Left colon (tissue), 2 donors: ENCODE measurements around the gene CCDC197. TPM values are rescaled to one million over a fixed set of nuclear protein-coding genes. Genes with fewer than 3 reads are reported as not detected.
A peak's percentile ranks its signal among the peaks of the same experiment; 100 is the strongest.

Experiments
- ATAC-seq: fragments of 200-7000 bp; cut with Tn5 transposase; one replicate; pipeline ENCODE4 v1.9.1; 2020; ENCODE audit warnings: mild to moderate bottlenecking, moderate library complexity
- DNase-seq, 2 donors: peaks; one replicate each; pipeline ENCODE4 v3.0.0-alpha.2; 2020
- intact Hi-C, 2 donors: fragments of 100-400 bp; cut with DNase I in 1 of 2; cut with micrococcal nuclease in 1 of 2; formaldehyde crosslinking; loops; one replicate each; pipeline versions ENCODE4 v1.11.2 to v1.14.0; 2022; cut with DNase I, micrococcal nuclease
- long read RNA-seq: library from polyadenylated mRNA; unstranded; transcript quantifications from one replicate; pipeline ENCODE4 v2.0.0, GENCODE V29; 2021
- total RNA-seq, 2 donors: library from RNA; stranded (reverse); fragmentation: NEBNext Ultra II Directional; extraction: Animal tissue kit (Norgen Biotek cat#: 25700); gene quantifications; one replicate each; pipeline ENCODE4 v1.2.1, GENCODE V29; 2021
- donor health status: DM: no; HTN: no; CAD: no.
- donor health status: DM: yes; HTN: yes; CAD: no.

The CCDC197 gene
- not detected for total RNA-seq
- long read RNA-seq: 0 reads

DNA sequence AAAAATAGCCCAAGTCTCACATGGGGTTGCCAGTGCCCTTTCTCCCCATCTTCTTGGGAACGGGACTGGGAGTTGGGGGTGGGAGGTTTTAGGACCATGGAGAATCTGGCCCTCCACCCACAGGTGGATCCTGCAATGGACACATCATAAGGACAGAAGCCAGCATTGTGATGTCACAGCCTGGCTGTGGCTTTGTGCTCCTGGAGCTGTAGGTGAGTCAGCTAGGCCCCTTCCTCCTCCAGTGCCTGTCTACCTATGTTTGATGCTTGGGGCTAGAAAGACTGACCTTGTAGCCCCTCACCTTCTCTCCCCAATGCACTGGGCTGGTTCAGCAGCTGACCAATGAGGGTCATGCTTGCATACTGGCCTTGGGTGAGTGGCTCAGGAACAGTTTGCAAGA lies at the start of gene CCDC197:
Gene CCDC197 (plus strand): TSS at position 220 of the 400 bp plus-strand sequence. CDS start 831 bp downstream, outside the sequence.
- ATAC-seq (no peak), DNase-seq (no peak)
- intact Hi-C loops: no loop called here

- ATAC-seq (no peak), DNase-seq (no peak)
- intact Hi-C loops: loop anchor here in 1 of 2 donors (10.0 kb wide), 1 partner anchor 55 kb away; no protein-coding TSS in a partner anchor
Observed at GRCh38 chr14:93949511-93950075, 47.5 kb upstream of the CCDC197 start.

DNA sequence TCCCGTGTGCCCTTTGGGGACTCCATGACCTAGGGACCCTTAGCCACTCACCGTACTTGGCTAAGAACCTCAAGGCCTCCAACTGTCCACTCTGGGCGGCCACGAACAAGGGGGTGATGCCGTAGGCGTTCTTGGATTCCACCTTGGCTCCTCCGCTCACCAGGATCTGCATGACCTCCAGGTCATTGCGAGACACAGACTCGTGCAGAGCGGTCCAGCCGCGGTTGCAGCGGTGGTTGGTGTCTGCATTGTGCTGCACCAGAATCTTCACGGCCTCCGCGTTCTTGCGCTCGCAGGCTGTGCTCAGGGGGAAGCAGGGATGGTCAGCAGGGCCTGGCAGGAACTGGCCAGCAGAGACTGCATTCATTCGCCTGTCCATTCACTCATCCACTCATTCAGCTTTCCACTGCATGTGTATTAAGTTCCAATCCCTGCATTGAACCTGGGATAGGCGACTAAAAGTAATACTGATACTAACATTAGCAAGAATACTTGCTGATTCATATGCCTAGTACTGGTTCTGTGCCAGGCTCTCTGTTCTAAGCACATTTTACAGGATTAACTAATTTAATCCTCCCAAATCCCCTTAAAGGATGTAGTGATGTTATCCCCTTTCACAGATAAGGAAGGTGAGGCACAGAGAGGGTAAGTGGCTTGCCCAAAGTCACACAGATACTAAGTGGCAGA lies 46.0 kb upstream of the CCDC197 start:
- intact Hi-C loops: no loop called here

DNA sequence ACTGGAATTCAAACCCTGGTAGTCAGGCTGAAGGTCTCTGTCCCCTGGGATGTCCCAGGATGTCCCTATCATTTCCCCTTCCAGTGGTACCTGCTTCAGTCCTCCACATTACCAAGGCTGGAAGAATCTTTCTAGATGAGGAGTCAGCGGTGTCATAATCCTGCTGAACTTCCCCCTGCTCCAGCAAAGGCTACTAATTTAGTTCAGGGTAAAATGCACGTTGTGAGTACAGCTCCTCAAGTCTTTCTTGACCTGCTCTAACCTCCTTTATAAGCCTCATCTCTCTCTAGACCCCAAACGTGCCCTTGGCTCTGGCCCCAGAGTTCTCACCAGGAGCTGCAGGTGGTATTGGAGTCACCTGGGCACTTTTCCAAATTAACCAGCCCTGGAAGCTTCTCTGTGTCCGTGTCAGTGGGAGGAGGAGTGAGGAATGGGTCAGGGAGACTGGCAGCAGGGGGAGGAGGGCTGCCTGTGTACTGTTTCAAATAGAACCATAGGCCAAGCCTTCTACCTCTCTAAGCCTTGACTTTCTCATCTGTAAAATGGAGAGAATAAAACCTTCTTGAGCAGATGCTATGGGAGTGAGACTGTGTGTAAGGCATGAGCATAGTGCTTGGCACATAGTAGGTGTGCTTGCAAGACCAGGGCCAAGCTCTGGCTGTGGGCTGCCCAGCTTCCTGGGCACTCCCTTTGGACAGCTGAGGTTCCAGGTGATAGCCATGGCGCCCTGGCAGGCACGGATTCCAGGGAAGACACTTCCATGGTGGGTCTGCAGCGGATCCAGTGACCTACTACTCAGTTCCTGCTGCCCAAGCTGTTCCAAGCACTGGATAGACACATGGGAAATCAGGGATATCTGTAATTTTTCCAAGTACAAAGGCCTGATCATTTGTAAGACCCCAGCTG lies 45.2 kb upstream of the CCDC197 start:
- DNase-seq (no peak), ATAC-seq (no peak)
- intact Hi-C loops: no loop called here

More for the DNA sequence above, 46.0 kb upstream of the CCDC197 start:
- DNase-seq (no peak), ATAC-seq (no peak)

DNA sequence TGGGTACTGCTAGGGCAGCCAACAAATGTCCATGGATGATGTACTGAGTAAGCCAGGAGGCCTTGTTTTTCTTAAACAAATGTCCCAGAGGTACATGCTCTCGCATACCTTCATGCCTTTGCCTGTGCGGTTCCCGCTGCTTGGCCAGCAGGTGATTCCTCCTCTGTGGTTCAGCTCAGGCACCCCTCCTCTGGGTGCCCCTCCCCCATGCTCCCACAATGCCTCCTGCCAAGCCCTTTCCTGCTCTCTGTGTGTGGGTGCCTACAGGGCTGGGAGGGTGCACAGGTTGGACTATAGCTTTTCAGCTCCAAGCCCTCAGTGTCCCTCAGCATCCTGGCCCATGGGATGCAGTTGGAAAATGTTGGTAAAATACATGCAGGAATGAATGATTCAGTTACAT lies 44.3 kb upstream of the CCDC197 start:
- DNase-seq (no peak), ATAC-seq (no peak)
- intact Hi-C loops: no loop called here

- ATAC-seq: no peak
- DNase-seq: no peak
Observed at GRCh38 chr14:93953263-93953662, 43.8 kb upstream of the CCDC197 start.

DNA sequence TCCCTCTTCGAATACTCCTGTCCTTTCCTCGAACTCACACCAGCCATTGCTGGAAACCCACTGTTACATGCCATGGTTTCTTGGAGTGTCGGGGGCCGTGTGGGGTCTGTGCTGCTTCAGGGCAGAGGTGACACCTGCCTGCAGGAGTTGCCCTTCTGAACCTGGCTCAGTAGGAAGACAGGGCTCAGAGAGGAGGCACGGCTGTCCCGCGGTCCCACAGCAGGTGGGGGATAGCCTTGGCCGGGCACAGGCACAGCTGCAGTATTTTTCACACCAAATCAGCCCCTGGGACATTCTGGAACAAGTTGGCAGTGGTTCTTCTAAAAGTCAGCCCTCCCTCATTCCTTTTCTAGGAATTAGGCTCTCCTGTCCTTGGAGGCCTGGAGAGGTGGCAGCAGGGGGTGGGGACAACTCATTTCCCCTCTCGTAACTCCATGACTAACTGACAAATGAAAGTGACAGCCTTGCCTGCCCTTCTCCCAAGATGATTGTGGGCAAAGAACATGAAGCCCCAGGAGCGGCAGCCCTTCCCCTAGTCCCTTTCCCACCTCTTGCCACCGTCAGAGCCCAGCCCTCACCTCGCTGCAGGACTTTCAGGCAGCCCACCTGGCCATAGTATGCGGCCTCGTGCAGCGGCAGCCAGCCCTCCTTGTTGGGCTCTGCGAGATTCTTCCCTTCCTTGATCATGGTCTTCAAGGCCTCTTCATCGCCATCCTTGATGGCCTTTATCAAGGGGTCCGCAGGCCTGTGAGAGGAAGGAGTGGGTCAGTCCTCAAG lies 43.2 kb upstream of the CCDC197 start:
- intact Hi-C loops: no loop called here
- ATAC-seq: no peak
- DNase-seq: no peak

More at GRCh38 chr14:93953263-93953662, 43.8 kb upstream of the CCDC197 start:
- intact Hi-C loops: no loop called here

DNA sequence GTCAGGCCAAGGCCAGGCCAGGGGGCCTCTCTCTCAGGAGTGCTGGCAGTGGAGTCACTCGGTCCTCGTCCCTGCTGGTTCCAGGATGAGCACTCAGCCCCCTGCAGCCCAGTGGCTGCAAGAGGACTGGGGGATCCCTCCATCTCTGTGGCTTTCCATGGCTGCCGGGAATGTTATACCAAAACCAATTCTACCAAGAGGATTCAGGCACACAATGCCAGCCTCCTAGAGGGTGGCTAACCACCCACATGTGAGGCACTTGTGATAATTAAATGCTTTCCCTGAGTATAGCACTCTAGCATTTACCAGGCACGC lies 42.6 kb upstream of the CCDC197 start:
- no peak for DNase-seq
- no peak for ATAC-seq
- intact Hi-C loops: no loop called here

DNA sequence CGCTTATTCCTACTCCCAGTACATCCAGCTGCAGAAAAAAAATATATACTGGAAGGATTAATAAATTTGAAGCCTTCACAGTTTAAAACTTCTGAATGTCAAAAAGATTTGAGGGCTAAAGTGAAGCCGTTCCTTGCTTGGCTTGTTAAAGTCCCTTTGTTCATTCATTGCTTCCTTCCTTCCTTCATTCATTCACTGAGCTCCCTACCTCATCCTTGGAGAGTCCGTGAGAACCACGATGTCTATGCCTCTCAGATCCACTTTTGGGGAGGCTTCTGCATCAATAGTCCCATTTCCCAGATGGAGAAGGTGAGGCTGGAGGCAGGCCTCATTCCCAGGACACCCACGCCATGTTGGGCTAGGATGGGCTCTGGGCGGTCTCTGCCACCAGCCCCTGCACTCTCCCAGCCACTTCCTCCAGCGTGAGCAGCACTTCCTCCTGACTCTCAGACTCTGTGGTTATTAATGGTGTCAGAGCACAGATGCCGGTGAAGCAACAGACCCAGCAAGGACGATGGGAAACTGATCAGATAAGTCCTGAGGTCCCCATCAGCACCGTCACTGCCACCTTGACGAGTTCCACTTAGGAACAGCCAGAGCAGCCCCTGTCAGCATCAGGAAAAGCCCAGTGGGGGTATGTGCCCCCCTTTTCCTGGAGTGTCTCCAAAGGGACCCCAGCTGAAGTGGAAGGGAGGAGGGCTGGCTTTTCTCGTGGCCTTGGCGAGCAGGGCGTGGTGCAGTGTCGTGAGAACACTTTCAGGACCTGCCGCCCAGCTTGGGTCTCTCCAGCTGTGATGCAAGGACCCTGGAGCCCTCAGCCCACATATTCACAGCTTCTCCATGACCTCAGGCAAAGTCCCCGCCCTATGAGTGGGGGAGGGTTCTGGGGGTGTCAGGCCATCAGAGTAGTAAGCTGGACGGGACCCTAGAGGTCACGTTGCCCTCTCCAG lies 41.9 kb upstream of the CCDC197 start:
- intact Hi-C loops: no loop called here
- DNase-seq (no peak), ATAC-seq (peak; percentile 47)

DNA sequence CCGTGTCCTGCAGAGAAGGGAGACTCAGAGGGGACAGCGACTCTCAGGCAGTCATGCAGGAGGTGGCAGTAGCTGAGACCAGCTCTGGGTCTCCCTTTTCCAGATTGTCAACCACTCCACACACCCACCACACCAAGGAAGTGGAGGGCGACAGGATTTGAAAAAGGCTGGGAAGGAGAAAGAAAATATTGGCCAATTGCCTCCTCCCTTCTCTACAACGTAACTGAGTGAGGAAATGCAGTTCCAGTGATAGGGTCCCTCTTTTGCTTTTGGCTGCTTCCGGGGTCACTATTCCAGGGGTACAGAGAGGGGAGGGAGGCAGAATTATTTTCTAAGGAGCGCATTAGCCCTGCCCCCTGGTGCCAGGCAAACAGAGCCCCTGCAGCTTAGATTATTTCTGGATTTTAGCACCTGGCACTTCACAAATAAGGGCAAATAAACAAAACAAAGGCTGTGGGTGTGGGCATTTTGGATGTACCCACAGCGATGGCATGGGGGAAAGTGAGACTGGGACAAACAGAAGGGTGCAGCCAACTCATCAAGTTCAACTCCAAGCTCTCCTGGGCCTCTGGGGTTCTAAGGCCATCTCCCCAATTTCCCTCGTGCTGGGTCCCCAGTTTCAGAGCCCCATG lies 41.1 kb upstream of the CCDC197 start:
- intact Hi-C loops: no loop called here

DNA sequence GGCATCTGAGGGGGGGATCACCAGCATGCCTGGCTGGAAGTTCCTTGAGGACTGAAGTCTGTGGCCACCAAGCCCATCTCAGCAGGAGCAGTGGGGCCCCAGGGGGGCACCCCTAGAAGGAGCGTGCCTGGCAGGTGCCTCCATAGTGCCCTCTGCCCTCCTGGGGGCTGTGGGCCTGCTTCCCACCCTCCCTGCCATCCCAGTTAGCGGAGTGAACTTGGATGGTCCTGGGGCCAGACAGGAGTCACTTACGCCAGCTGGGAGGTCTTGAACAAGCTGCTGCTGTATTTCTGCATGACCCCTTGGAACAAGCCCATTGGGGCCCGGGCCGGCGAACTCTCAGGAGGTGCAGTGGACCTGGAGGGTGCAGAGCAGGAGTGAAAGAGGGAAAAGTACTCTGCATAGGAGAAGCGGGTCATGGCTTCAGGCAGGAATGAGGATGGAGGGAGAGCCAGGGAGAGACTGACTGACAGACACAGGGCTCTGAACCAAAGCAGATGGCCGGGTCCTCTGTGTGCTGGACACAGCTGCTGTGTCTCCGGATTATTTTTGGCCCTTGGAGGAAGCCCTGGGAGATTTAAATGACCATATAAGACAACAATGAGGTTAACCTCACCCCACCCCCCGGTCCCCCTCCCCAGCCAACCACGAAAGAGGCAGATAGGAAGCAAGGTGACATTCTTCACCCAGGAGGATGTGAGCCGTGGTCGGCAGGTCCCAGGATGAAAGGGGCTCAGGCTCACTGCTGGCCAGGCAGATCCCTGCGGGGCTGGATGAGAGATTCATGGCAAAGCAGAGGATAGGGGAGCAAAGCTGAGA lies 40.4 kb upstream of the CCDC197 start:
- no peak for DNase-seq
- no peak for ATAC-seq
- intact Hi-C loops: no loop called here

More for the DNA sequence above, 41.1 kb upstream of the CCDC197 start:
- ATAC-seq (no peak), DNase-seq (no peak)

DNA sequence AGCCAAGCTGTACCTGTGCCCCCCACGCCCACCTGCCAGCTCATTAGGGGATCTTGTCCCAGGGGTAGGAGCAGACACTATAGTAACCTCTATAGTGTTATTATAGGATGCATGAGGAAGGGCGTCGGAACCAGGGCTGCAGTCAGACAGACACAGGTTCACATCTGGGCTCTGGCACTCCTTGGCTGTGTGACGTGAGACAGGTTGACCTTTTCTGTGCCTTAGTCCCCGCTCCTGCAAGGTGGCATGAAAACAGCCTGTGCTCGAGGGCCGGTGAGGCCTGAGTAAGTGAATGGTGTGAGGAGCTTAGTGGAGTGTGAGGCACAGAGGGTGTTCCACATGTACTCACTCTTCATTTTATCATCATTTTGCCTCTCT lies 39.8 kb upstream of the CCDC197 start:
- DNase-seq: no peak
- no peak for ATAC-seq
- intact Hi-C loops: no loop called here

GRCh38 chr14:93957751-93958566 lies 39.1 kb upstream of the CCDC197 start:
- ATAC-seq: no peak
- intact Hi-C loops: no loop called here

DNA sequence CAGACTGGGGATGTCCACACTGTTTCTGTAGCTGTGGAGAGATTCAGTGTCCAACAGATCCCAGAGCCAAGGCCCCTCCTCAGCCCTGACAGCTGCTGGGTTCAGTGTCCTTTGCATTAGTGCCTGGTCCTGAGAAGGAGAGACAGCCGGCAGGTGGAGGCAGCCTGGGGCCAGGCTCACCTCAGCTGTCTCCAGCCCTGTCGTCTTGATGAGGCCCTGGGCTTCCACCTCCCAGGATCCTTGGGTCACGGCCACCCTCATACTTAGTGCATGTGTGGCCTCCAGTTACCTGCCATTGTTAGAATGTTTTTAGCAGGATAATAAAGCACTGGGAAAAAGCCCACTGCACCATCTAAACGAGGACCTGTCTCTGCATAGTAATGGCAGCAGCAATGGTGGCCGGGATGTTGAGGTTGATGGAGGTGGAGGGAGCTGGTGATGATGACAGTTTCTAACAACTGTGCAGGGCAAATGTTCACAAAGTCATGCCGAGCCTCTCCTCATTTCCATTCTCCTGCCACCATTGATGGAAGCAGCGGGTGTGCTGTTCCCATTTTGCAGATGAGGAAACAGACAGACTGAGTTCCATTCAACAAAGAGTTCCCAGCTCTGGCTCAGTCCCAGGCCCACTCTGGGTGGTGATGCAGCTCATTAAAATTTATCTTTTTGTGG lies 38.4 kb upstream of the CCDC197 start:
- intact Hi-C loops: no loop called here
- DNase-seq: no peak
- ATAC-seq: no peak

More at GRCh38 chr14:93957751-93958566, 39.1 kb upstream of the CCDC197 start:
- DNase-seq: no peak
